PC-9 (cell line): ENCODE measurements around the gene CRB2.

Experiments used
- CTCF ChIP-seq: fragments of 200-600 bp; sonication (generic); conservative IDR thresholded peaks from 2 replicates; pipeline ENCODE4 v1.6.1; 2017; ENCODE audit warnings: mixed run types, antibody characterized with exemption, mild to moderate bottlenecking, moderate library complexity
- EZH2 ChIP-seq: fragments of 200-600 bp; sonication (generic); IDR thresholded peaks from 2 replicates; pipeline ENCODE4 v1.8.0; 2017; ENCODE audit warnings: antibody characterized with exemption, low read depth

GRCh38 chr9:123392802-123393201, 36.8 kb downstream of the CRB2 start:
- TF ChIP-seq EZH2, result no peak
- TF ChIP-seq CTCF, result no peak
